DLD1 (cell line): ENCODE measurements around the gene ZBTB47.

Experiments
- in situ Hi-C: cut with HindIII; loops from 2 replicates; pipeline ENCODE4 v1.10.0; 2017; ENCODE audit warnings: low sequenced_read_pairs

ZBTB47 gene

GRCh38 chr3:42653560-42654330 is at the start of gene ZBTB47:
Gene ZBTB47, plus strand, starts transcription at chr3:42653697. Its CDS starts 4,659 bp downstream, at chr3:42658356.
- in situ Hi-C loops = no loop called here

GRCh38 chr3:42605546-42606173 is 47.8 kb upstream of the ZBTB47 start:
- in situ Hi-C loops = no loop called here

- in situ Hi-C loops = no loop called here
Observed at GRCh38 chr3:42608581-42608980, 44.9 kb upstream of the ZBTB47 start.

GRCh38 chr3:42610976-42611375 is 42.5 kb upstream of the ZBTB47 start:
- in situ Hi-C loops = no loop called here

- in situ Hi-C loops = no loop called here
Observed at GRCh38 chr3:42612217-42612616, 41.3 kb upstream of the ZBTB47 start.

- in situ Hi-C loops = no loop called here
Observed at GRCh38 chr3:42612928-42613327, 40.6 kb upstream of the ZBTB47 start.

DNA sequence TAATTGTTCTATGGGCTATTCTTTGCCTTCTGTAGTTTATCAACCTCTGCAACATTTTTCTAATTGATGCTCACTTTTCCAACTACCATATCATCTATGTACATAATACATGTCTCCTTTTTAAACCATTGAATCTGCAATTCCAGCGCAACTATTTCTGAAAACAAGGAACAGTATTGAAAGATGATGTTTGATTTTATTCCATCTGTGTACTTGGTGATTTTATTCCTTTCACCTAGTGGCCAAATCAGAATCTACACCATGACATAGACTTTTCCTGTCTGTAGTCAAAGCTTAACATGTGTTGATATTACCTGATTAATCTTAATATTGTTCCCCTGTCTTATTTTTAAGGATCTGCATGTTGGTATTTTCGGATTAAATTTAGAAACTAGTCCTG is 40.0 kb upstream of the ZBTB47 start:
- in situ Hi-C loops = no loop called here

GRCh38 chr3:42631620-42632019 is 21.9 kb upstream of the ZBTB47 start:
- in situ Hi-C loops = no loop called here

DNA sequence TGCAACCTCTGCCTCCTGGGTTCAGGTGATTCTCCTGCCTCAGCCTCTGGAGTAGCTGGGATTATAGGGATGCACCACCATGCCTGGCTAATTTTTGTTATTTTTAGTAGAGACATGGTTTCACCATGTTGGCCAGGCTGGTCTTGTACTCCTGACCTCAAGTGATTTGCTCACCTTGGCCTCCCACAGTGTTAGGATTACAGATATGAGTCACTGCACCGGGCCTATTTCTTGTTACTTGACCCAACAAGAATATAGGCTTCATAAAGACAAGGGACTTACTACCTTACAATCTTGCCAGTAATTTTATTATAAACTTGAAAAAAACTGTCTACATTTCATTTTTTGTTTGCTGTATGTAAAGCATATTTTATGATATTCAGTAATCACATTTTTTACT is 21.4 kb upstream of the ZBTB47 start:
- in situ Hi-C loops = no loop called here

GRCh38 chr3:42633544-42633943 is 20.0 kb upstream of the ZBTB47 start:
- in situ Hi-C loops = no loop called here

DNA sequence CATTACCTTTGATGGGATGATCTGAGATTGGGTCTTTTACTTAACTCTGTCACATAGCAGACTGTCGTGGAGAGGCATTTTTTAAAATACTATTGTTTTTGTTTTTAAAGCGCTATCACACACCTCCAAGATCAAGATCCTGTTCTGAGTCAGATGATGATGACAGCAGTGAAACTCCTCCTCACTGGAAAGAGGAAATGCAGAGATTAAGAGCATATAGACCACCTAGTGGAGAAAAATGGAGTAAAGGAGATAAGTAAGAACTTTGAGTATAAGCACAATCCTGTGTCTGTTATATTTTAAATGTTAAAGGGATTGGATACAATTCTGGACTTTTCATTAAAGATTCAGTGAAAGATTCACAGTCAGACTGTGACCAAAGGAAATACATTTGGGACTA is 18.4 kb upstream of the ZBTB47 start:
- in situ Hi-C loops = no loop called here

GRCh38 chr3:42637001-42637400 is 16.5 kb upstream of the ZBTB47 start:
- in situ Hi-C loops = no loop called here

DNA sequence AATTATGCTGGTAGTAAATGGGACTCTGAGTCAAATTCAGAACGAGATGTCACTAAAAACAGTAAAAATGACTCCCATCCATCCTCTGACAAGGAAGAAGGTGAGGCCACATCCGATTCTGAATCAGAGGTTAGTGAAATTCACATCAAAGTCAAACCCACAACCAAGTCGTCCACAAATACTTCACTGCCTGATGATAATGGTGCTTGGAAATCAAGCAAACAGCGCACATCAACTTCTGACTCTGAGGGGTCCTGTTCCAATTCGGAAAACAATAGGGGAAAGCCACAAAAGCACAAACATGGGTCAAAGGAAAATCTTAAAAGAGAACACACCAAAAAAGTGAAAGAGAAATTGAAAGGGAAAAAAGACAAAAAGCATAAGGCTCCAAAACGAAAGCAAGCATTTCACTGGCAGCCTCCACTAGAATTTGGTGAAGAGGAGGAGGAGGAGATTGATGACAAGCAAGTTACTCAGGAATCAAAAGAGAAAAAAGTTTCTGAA is 15.1 kb upstream of the ZBTB47 start:
- in situ Hi-C loops = no loop called here

- in situ Hi-C loops = no loop called here
Observed at GRCh38 chr3:42639192-42639591, 14.3 kb upstream of the ZBTB47 start.

DNA sequence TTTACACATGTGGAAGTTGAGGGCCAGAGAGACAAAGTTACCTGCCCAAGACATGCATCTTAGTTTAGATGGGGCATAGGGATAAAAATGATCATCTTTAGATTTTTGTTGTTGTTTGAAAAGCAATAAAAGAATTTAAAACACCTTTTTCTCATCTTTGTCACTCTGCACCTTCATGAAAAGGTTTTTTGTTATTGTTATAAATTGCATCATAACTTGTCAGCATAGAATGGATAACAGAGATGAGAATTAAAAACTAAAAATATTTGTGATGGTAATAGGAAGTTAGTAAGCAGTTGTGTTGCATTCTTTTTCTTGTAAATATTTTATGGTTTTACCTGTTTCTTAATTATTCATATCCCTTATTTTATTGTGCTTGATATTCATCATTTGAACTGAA is 13.4 kb upstream of the ZBTB47 start:
- in situ Hi-C loops = no loop called here

- in situ Hi-C loops = no loop called here
Observed at GRCh38 chr3:42640771-42641370, 12.6 kb upstream of the ZBTB47 start.

GRCh38 chr3:42647821-42648459 is 5.6 kb upstream of the ZBTB47 start:
- in situ Hi-C loops = no loop called here

- in situ Hi-C loops = no loop called here
Observed at GRCh38 chr3:42649006-42649405, 4.5 kb upstream of the ZBTB47 start.

DNA sequence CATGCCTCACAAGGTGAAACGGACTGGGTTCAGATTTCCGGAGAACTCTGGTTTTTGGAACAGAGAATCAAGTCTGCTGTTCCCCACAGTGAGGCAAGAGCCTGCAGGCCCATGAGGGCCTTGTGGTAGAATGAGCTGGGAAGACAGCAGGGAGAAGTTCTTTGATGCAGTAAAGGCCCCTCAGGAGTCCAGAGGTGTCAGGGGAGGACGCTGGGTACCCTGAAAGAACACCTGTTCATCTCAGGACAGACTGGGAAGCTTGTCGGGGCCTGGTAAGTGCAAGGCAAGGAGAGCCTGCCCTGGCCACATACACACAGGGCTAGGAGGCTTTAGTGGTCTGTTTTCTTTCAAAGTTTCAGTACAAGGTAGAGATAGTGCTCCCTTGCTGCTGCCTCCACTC is 3.7 kb upstream of the ZBTB47 start:
- in situ Hi-C loops = no loop called here

- in situ Hi-C loops = no loop called here
Observed at GRCh38 chr3:42651248-42652091, 2.0 kb upstream of the ZBTB47 start.

- in situ Hi-C loops = no loop called here
Observed at GRCh38 chr3:42652251-42652610, 1.3 kb upstream of the ZBTB47 start.
